DOHH2 (cell line): ENCODE measurements around the gene CIAO3.

ENCODE experiments used
- H3F3A ChIP-seq: fragments of 200-600 bp; sonication (generic), shearing (Covaris generic); 2 replicates; pipeline ENCODE4 v1.6.0; 2016; ENCODE audit warnings: antibody characterized with exemption, mild to moderate bottlenecking; ENCODE audit not compliant: control insufficient read depth, insufficient read depth
- H3K27ac ChIP-seq: fragments of 200-600 bp; sonication (generic); 2 replicates; pipeline ENCODE4 v1.5.1; 2014; ENCODE audit warnings: low read depth, mild to moderate bottlenecking, low read length, moderate library complexity
- H3K27me3 ChIP-seq: fragments of 200-600 bp; sonication (generic); 2 replicates; pipeline ENCODE4 v1.6.1; 2014; ENCODE audit warnings: mild to moderate bottlenecking, low read length, mixed read lengths; ENCODE audit not compliant: control insufficient read depth
- H3K36me3 ChIP-seq: fragments of 200-600 bp; sonication (generic); 2 replicates; pipeline ENCODE4 v1.6.1; 2014; ENCODE audit warnings: mild to moderate bottlenecking, low read length, moderate library complexity, mixed read lengths; ENCODE audit not compliant: control insufficient read depth
- H3K4me1 ChIP-seq: fragments of 200-600 bp; sonication (generic); 2 replicates; pipeline ENCODE4 v1.6.1; 2014; ENCODE audit warnings: mild to moderate bottlenecking, low read length, mixed read lengths; ENCODE audit not compliant: control insufficient read depth
- H3K4me2 ChIP-seq: fragments of 200-600 bp; sonication (generic); 2 replicates; pipeline ENCODE4 v1.6.0; 2014; ENCODE audit warnings: mild to moderate bottlenecking, low read length, moderate library complexity
- H3K4me3 ChIP-seq: fragments of 200-600 bp; sonication (generic); 2 replicates; pipeline ENCODE4 v1.5.1; 2014; ENCODE audit warnings: mild to moderate bottlenecking, low read length, mixed read lengths
- H3K79me2 ChIP-seq: fragments of 200-600 bp; sonication (generic); 2 replicates; pipeline ENCODE4 v1.6.1; 2014; ENCODE audit warnings: mild to moderate bottlenecking, low read length, mixed read lengths; ENCODE audit not compliant: control insufficient read depth
- H3K9me2 ChIP-seq: fragments of 200-600 bp; sonication (generic); replicated peaks from 2 replicates; pipeline ENCODE4 v1.6.1; 2014; ENCODE audit warnings: mild to moderate bottlenecking, low read length, mixed read lengths; ENCODE audit not compliant: control insufficient read depth
- H3K9me3 ChIP-seq: fragments of 200-600 bp; sonication (generic); 2 replicates; pipeline ENCODE4 v1.6.1; 2014; ENCODE audit warnings: antibody characterized with exemption, low read length, mixed read lengths; ENCODE audit not compliant: control insufficient read depth, insufficient read depth
- H4K20me1 ChIP-seq: fragments of 200-600 bp; sonication (generic); 2 replicates; pipeline ENCODE4 v1.6.0; 2014; ENCODE audit warnings: low read depth, mild to moderate bottlenecking, antibody characterized with exemption, low read length, moderate library complexity; ENCODE audit not compliant: control insufficient read depth, insufficient read depth
- EZH2phosphoT487 ChIP-seq: fragments of 200-600 bp; sonication (generic); IDR thresholded peaks from 2 replicates; pipeline ENCODE4 v1.6.1; 2017; ENCODE audit warnings: borderline replicate concordance, mild to moderate bottlenecking, antibody characterized with exemption, low read length, moderate library complexity, mixed read lengths
- TF ChIP-seq, protein P1 (sequence below): fragments of 200-600 bp; sonication (generic); IDR thresholded peaks from one replicate; pipeline ENCODE4 v1.5.1; 2014; ENCODE audit warnings: antibody characterized with exemption, mild to moderate bottlenecking, low read depth, low read length; ENCODE audit not compliant: poor library complexity, severe bottlenecking

CIAO3 gene

DNA sequence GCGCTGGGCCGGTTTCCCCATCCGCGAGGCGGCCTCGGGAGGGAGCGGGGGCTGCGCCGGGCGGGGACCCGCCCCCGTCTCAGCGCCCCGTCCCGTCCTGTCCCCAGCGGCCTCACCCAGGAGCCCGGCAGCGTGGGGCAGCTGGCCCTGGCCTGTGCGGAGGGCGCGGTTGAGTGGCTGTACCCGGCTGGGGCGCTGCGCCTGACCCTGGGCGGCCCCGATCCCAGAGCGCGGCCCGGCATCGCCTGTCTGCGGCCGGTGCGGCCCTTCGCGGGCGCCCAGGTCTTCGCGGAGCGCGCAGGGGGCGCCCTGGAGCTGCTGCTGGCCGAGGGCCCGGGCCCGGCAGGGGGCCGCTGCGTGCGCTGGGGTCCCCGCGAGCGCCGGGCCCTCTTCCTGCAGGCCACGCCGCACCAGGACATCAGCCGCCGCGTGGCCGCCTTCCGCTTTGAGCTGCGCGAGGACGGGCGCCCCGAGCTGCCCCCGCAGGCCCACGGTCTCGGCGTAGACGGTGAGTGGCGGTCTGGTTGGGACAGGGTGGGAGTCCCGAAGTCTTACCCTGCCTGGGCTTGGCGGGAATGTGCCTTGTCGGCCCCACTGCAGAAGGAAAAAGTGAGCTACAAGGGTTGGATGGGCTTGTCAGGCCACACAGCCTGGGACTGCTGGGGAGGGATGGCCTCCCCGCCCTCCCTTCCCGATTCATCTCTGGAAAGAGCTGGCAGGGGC is 25.2 kb downstream of the CIAO3 start:
- Histone ChIP-seq H3K36me3 (peaks cover 2% of the 10 kb centered on the region), H3K79me2 (0 out of 2 replicates have a peak, but pooled peaks cover 2% of the 10 kb centered on the region), H3K27ac (no peak overlapping the region), H4K20me1 (peaks cover 8% of the 10 kb centered on the region; the same call in 1 of the 2 replicates), H3K4me2 (peak overlapping the region; percentile 77), H3K27me3 (peaks cover 22% of the 10 kb centered on the region), H3F3A (peaks cover 6% of the 10 kb centered on the region; the same call in 1 of the 2 replicates), H3K9me2 (no peaks in the 10 kb centered on the region), H3K4me3 (peak overlapping the region; percentile 73), H3K9me3 (no peaks in the 10 kb centered on the region), H3K4me1 (peaks cover 41% of the 10 kb centered on the region)
- TF ChIP-seq EZH2phosphoT487 = no peak
- TF ChIP-seq, protein P1, sequence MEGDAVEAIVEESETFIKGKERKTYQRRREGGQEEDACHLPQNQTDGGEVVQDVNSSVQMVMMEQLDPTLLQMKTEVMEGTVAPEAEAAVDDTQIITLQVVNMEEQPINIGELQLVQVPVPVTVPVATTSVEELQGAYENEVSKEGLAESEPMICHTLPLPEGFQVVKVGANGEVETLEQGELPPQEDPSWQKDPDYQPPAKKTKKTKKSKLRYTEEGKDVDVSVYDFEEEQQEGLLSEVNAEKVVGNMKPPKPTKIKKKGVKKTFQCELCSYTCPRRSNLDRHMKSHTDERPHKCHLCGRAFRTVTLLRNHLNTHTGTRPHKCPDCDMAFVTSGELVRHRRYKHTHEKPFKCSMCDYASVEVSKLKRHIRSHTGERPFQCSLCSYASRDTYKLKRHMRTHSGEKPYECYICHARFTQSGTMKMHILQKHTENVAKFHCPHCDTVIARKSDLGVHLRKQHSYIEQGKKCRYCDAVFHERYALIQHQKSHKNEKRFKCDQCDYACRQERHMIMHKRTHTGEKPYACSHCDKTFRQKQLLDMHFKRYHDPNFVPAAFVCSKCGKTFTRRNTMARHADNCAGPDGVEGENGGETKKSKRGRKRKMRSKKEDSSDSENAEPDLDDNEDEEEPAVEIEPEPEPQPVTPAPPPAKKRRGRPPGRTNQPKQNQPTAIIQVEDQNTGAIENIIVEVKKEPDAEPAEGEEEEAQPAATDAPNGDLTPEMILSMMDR = no peak

DNA sequence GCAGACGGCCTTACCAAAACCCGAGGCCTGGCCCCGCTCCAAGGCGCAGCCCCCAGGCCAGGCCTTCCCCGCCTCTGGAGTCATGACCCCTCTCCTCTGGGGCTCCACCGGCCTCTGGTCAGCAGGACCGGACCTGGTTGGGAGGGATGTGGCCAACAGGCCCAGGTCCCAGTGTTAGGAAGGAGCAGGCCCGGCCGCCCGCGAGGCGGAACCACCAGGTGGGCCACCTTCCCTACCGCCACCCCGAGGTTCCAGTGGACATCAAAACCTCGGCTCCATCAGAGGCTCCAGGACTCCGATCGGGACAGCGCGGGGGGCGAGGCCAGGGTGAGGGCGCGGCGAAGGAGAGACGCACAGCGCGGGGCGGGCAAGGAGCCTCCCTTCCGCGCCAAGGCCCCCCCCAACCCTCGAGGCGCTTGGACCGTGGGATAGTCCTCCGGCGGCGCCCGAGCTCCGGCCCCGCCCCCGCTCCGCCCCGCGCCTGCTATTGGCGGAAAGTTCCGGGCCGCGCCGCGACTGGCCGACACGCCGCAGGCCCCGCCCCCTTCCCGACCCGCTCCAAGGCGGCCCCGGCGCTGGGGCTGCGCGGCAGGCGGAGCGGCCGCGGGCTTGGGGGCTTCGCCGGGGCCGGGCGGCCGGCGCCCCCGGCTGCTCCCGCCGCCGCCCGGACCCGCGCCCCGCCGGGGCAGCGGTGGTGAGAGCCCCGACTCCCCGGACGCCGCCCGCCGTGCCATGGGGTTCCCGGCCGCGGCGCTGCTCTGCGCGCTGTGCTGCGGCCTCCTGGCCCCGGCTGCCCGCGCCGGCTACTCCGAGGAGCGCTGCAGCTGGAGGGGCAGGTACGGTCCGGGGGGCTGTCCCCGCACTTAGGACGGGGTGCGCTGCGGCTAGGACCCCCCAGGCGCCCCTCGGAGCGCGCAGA is 26.0 kb downstream of the CIAO3 start, which contains the start of gene METRN:
Gene METRN, plus strand, starts transcription at position 561 of the 919 bp plus-strand sequence. Its CDS starts 172 bp downstream, at position 733.
- Histone ChIP-seq H3K79me2 (0 out of 2 replicates have a peak, but pooled peaks cover 2% of the 10 kb centered on the region), H3K27ac (no peak within 1 kb of the TSS), H3K9me2 (no peaks in the 10 kb centered on the region), H3K4me2 (peak within 1 kb of the TSS; percentile 77), H3K4me1 (peaks cover 36% of the 10 kb centered on the region), H3K4me3 (peak within 1 kb of the TSS; percentile 73), H3K27me3 (peaks cover 30% of the 10 kb centered on the region), H3K9me3 (no peaks in the 10 kb centered on the region), H3K36me3 (no peaks in the 10 kb centered on the region), H4K20me1 (peaks cover 8% of the 10 kb centered on the region; the same call in 1 of the 2 replicates), H3F3A (peaks cover 6% of the 10 kb centered on the region; the same call in 1 of the 2 replicates)
- TF ChIP-seq, protein P1 = no peak
- no peak for TF ChIP-seq EZH2phosphoT487

DNA sequence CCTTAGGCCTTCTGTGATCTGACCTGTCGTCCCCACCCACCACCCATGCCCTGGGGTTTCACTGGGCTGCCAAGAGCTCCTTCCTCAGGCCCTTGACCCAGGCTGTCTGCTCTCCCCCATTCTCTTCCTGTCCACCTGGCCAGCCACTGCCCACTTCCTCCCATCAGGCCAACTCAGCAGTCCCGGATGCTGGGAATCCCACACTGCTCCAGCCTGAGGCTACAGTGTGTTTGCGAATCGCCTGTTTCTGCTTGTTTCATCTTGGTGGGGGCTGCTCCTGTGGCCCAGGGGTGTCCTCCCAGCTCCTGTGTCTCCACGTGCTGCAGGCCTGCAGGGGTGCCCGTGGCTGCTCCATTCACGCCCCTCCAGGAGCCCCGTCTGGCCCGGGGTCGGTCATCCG is 26.7 kb downstream of the CIAO3 start:
- Histone ChIP-seq H3K27me3 (peaks cover 36% of the 10 kb centered on the region), H3K9me3 (no peaks in the 10 kb centered on the region), H3K36me3 (no peaks in the 10 kb centered on the region), H3K27ac (no peak overlapping the region), H3K4me3 (no peak overlapping the region; the same call in 1 of the 2 replicates), H3K79me2 (0 out of 2 replicates have a peak, but pooled peaks cover 2% of the 10 kb centered on the region), H3F3A (0 out of 2 replicates have a peak, but pooled peaks cover 2% of the 10 kb centered on the region), H3K4me2 (no peak overlapping the region), H4K20me1 (peaks cover 8% of the 10 kb centered on the region; the same call in 1 of the 2 replicates), H3K9me2 (no peaks in the 10 kb centered on the region), H3K4me1 (peaks cover 28% of the 10 kb centered on the region)
- TF ChIP-seq, protein P1 = no peak
- TF ChIP-seq EZH2phosphoT487 = no peak
